WTC11 (cell line): ENCODE results near the gene SHPK. TPM values are rescaled to one million over a fixed set of nuclear protein-coding genes. Genes with fewer than 3 reads are reported as not detected.

Source experiments
- ATF6 ChIP-seq: sonication (generic); formaldehyde crosslinking; IDR thresholded peaks from 2 replicates; pipeline ENCODE4 v1.8.1; 2023; ENCODE audit warnings: mild to moderate bottlenecking, missing genetic modification reagents
- E2F5 ChIP-seq: sonication (generic); formaldehyde crosslinking; IDR thresholded peaks from 2 replicates; pipeline ENCODE4 v1.8.1; 2022; ENCODE audit warnings: mild to moderate bottlenecking, moderate library complexity, missing genetic modification reagents
- FOXP4 ChIP-seq: sonication (generic); formaldehyde crosslinking; IDR thresholded peaks from 2 replicates; pipeline ENCODE4 v1.8.0; 2022; ENCODE audit warnings: mild to moderate bottlenecking, missing genetic modification reagents
- HMGXB4 ChIP-seq: sonication (generic); formaldehyde crosslinking; IDR thresholded peaks from 2 replicates; pipeline ENCODE4 v1.8.1; 2023; ENCODE audit warnings: mild to moderate bottlenecking, moderate library complexity, missing genetic modification reagents
- IRF1 ChIP-seq: sonication (generic); formaldehyde crosslinking; IDR thresholded peaks from 2 replicates; pipeline ENCODE4 v1.8.0; 2023; ENCODE audit warnings: missing genetic modification reagents
- MAX ChIP-seq: sonication (generic); formaldehyde crosslinking; IDR thresholded peaks from 2 replicates; pipeline ENCODE4 v1.8.0; 2022; ENCODE audit warnings: mild to moderate bottlenecking, missing genetic modification reagents
- NR3C1 ChIP-seq: sonication (generic); formaldehyde crosslinking; conservative IDR thresholded peaks from 2 replicates; pipeline ENCODE4 v1.8.1; 2023; ENCODE audit warnings: low read depth, mild to moderate bottlenecking, missing genetic modification reagents
- PRDM15 ChIP-seq: sonication (generic); formaldehyde crosslinking; IDR thresholded peaks from 2 replicates; pipeline ENCODE4 v1.8.0; 2022; ENCODE audit warnings: missing genetic modification reagents
- ZNF281 ChIP-seq: sonication (generic); formaldehyde crosslinking; IDR thresholded peaks from 2 replicates; pipeline ENCODE4 v1.8.0; 2023; ENCODE audit warnings: mild to moderate bottlenecking, missing genetic modification reagents
- ZNF423 ChIP-seq: fragments of 250-450 bp; sonication (Bioruptor Pico); IDR thresholded peaks from 2 replicates; pipeline ENCODE4 v2.1.2; 2022; ENCODE audit warnings: mild to moderate bottlenecking, moderate library complexity
- ZNF512 ChIP-seq: sonication (generic); formaldehyde crosslinking; IDR thresholded peaks from 2 replicates; pipeline ENCODE4 v1.8.1; 2022; ENCODE audit warnings: missing genetic modification reagents, borderline replicate concordance
- total RNA-seq: library from RNA; stranded (reverse); gene quantifications from 3 replicates; pipeline ENCODE4 v1.2.3, GENCODE V29; 2021

SHPK gene
- total RNA-seq, 1 experiment from 2014 or later: 29.2 TPM

GRCh38 chr17:3596804-3597464, 39.1 kb downstream of the SHPK start (continued):
- TF ChIP-seq ZNF512 (CRISPR knock-in tag) (no peak), PRDM15 (CRISPR knock-in tag) (no peak), ATF6 (CRISPR knock-in tag) (no peak), IRF1 (CRISPR knock-in tag) (no peak), ZNF423 (CRISPR knock-in tag) (no peak), HMGXB4 (CRISPR knock-in tag) (no peak), FOXP4 (CRISPR knock-in tag) (no peak), MAX (CRISPR knock-in tag) (no peak), ZNF281 (no peak), NR3C1 (CRISPR knock-in tag) (no peak), E2F5 (CRISPR knock-in tag) (no peak)
